Ishikawa (cell line): Measurements from ENCODE around the gene ARHGAP5.

Experiments
- CEBPB ChIP-seq: IDR thresholded peaks from 2 replicates; pipeline ENCODE4 v1.6.1; 2012
- CREB1 ChIP-seq: IDR thresholded peaks from 2 replicates; pipeline ENCODE4 v1.6.1; 2012; ENCODE audit warnings: low read depth
- EGR1 ChIP-seq: IDR thresholded peaks from 2 replicates; pipeline ENCODE4 v1.6.1; 2012
- EP300 ChIP-seq: IDR thresholded peaks from 2 replicates; pipeline ENCODE4 v1.6.1; 2012; ENCODE audit warnings: borderline replicate concordance
- FOXM1 ChIP-seq: IDR thresholded peaks from 2 replicates; pipeline ENCODE4 v1.6.1; 2012; ENCODE audit warnings: low read depth, borderline replicate concordance
- NFIC ChIP-seq: IDR thresholded peaks from 2 replicates; pipeline ENCODE4 v1.6.1; 2012
- RAD21 ChIP-seq: IDR thresholded peaks from 2 replicates; pipeline ENCODE4 v1.6.1; 2012; ENCODE audit warnings: low read depth
- TAF1 ChIP-seq: IDR thresholded peaks from 2 replicates; pipeline ENCODE4 v1.6.1; 2012; ENCODE audit warnings: low read depth, mild to moderate bottlenecking
- TCF12 ChIP-seq: IDR thresholded peaks from 2 replicates; pipeline ENCODE4 v1.6.1; 2012; ENCODE audit warnings: low read depth
- TEAD4 ChIP-seq: IDR thresholded peaks from 2 replicates; pipeline ENCODE4 v1.6.1; 2012
- YY1 ChIP-seq: IDR thresholded peaks from 2 replicates; pipeline ENCODE4 v1.6.1; 2012; ENCODE audit warnings: low read depth
- ZBTB7A ChIP-seq: IDR thresholded peaks from 2 replicates; pipeline ENCODE4 v1.6.1; 2012; ENCODE audit warnings: low read depth
- TF ChIP-seq, protein P1 (sequence below): IDR thresholded peaks from 2 replicates; pipeline ENCODE4 v1.6.1; 2012
- TF ChIP-seq, protein P2 (sequence below): IDR thresholded peaks from 2 replicates; pipeline ENCODE4 v1.6.1; 2012; ENCODE audit warnings: low read depth, mild to moderate bottlenecking
- TF ChIP-seq, protein P3 (sequence below): IDR thresholded peaks from 2 replicates; pipeline ENCODE4 v1.6.1; 2012

Gene ARHGAP5

DNA sequence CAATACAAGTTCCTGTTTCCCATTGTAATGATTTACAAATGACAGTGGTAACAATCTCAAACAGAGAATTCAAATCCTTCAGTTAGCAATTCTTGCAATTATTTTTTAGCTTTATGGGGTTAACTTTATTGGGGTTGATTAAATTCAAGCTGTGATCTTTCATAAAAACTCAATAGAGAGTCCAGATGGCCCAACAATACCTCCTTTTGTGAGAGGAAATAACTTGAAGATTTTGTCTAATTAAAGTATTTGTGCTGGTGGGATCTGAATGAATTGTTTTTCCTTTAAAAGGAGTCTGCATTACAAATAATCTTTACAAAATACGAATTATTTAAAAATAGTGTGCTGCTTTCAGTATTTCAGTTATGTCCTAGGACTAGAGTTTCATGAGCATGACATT lies 4.4 kb upstream of the ARHGAP5 start:
- TF ChIP-seq CREB1 (no peak), RAD21 (no peak), EP300 (no peak), TEAD4 (no peak), FOXM1 (no peak), EGR1 (no peak), TCF12 (no peak), NFIC (no peak), ZBTB7A (no peak), TAF1 (no peak), YY1 (no peak), CEBPB (no peak)
- TF ChIP-seq, protein P1, sequence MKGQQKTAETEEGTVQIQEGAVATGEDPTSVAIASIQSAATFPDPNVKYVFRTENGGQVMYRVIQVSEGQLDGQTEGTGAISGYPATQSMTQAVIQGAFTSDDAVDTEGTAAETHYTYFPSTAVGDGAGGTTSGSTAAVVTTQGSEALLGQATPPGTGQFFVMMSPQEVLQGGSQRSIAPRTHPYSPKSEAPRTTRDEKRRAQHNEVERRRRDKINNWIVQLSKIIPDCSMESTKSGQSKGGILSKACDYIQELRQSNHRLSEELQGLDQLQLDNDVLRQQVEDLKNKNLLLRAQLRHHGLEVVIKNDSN, result no peak
- TF ChIP-seq, protein P2, sequence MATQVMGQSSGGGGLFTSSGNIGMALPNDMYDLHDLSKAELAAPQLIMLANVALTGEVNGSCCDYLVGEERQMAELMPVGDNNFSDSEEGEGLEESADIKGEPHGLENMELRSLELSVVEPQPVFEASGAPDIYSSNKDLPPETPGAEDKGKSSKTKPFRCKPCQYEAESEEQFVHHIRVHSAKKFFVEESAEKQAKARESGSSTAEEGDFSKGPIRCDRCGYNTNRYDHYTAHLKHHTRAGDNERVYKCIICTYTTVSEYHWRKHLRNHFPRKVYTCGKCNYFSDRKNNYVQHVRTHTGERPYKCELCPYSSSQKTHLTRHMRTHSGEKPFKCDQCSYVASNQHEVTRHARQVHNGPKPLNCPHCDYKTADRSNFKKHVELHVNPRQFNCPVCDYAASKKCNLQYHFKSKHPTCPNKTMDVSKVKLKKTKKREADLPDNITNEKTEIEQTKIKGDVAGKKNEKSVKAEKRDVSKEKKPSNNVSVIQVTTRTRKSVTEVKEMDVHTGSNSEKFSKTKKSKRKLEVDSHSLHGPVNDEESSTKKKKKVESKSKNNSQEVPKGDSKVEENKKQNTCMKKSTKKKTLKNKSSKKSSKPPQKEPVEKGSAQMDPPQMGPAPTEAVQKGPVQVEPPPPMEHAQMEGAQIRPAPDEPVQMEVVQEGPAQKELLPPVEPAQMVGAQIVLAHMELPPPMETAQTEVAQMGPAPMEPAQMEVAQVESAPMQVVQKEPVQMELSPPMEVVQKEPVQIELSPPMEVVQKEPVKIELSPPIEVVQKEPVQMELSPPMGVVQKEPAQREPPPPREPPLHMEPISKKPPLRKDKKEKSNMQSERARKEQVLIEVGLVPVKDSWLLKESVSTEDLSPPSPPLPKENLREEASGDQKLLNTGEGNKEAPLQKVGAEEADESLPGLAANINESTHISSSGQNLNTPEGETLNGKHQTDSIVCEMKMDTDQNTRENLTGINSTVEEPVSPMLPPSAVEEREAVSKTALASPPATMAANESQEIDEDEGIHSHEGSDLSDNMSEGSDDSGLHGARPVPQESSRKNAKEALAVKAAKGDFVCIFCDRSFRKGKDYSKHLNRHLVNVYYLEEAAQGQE, result no peak
- TF ChIP-seq, protein P3, sequence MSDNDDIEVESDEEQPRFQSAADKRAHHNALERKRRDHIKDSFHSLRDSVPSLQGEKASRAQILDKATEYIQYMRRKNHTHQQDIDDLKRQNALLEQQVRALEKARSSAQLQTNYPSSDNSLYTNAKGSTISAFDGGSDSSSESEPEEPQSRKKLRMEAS, result no peak

DNA sequence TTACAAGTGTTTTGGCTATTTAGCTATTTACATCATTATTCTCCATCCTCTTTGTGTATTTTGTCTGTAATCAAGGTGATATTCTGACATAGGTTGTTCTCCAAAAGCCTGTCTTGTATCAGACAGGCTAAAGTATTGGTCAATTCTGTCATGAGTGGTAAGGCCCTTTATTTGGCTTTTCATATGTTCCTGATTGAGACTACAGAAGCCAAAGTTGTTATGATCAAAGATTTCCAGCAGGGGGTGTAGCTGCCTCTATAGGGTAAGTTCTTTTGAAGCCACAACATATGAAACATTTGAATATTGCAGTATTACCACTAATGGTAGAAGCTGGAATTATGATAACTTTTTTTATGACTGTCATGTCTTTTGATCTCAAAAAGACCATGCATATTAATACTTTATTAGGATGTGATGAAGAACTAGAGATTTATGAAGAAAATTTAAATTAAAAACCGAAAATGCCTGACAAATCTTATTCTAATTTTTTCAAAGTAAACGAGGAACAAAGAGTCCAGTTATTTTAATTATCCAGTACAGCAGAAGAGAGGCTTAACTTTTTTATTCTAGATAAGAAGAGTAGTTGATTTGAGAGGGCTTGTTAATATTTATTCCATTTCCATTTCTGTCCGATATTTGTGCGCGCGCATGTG lies 3.4 kb upstream of the ARHGAP5 start:
- peak; percentile 73 for TF ChIP-seq RAD21
- TF ChIP-seq, protein P3, result no peak

- no peak for TF ChIP-seq EP300
- no peak for TF ChIP-seq EGR1
- no peak for TF ChIP-seq TCF12
- TF ChIP-seq TEAD4, result no peak
- TF ChIP-seq CREB1, result no peak
- TF ChIP-seq, protein P2, result no peak
- no peak for TF ChIP-seq YY1
- no peak for TF ChIP-seq FOXM1
- TF ChIP-seq, protein P3, result no peak
- no peak for TF ChIP-seq TAF1
- TF ChIP-seq CEBPB, result no peak
- TF ChIP-seq, protein P1, result no peak
- no peak for TF ChIP-seq ZBTB7A
- no peak for TF ChIP-seq RAD21
- no peak for TF ChIP-seq NFIC
Measured at GRCh38 chr14:32074887-32075572, 2.1 kb upstream of the ARHGAP5 start.

GRCh38 chr14:32075672-32076277 lies 1.3 kb upstream of the ARHGAP5 start:
- TF ChIP-seq TCF12 (0 out of 2 replicates have a peak, but pooled peaks have one; percentile 31), CREB1 (no peak)

- no peak for TF ChIP-seq TCF12
- TF ChIP-seq ZBTB7A, result no peak
- TF ChIP-seq, protein P3, result peak; percentile 41
- peak; percentile 41 for TF ChIP-seq TAF1
Measured at GRCh38 chr14:32076278-32077080, 625 bp upstream of the ARHGAP5 start.
